Thyroid gland (tissue), 4 donors: ENCODE measurements around the gene POR. TPM values are rescaled to one million over a fixed set of nuclear protein-coding genes. Genes with fewer than 3 reads are reported as not detected.

Source experiments
- DNase-seq, 2 donors: peaks; one replicate each; pipeline ENCODE4 v3.0.0-alpha.2; 2019
- H3K27ac ChIP-seq, 3 donors: fragments of 200-600 bp; sonication (generic); 1 replicate in 2 of 3; 2 replicates in 1 of 3; pipeline ENCODE4 v1.5.1; 2016 to 2019; ENCODE audit warnings: mild to moderate bottlenecking in 1 of 3, moderate library complexity in 1 of 3
- H3K27me3 ChIP-seq: fragments of 200-600 bp; sonication (generic); one replicate; pipeline ENCODE4 v1.5.1; 2019
- H3K36me3 ChIP-seq, 2 donors: fragments of 200-600 bp; sonication (generic); one replicate each; pipeline ENCODE4 v1.5.1; 2016 to 2019
- H3K4me1 ChIP-seq, 2 donors: fragments of 200-600 bp; sonication (generic); one replicate each; pipeline ENCODE4 v1.5.1; 2017 to 2019
- H3K4me3 ChIP-seq, 3 donors: fragments of 200-600 bp; sonication (generic); replicated peaks in 1 of 3; 1 replicate in 2 of 3; 2 replicates in 1 of 3; pipeline ENCODE4 v1.5.1; 2016; ENCODE audit warnings: mild to moderate bottlenecking in 1 of 3
- H3K9me3 ChIP-seq: fragments of 200-600 bp; sonication (generic); one replicate; pipeline ENCODE4 v1.5.1; 2017
- CTCF ChIP-seq, 6 experiments: fragments of 200-600 bp in 3 of 6; fragments of 450-650 bp in 3 of 6; sonication (generic) in 3 of 6; IDR thresholded peaks; one replicate each; pipeline ENCODE4 v1.5.1; 2016 to 2019; ENCODE audit warnings: antibody characterized with exemption in 6 of 6, mild to moderate bottlenecking in 2 of 6, inconsistent platforms in 1 of 6, moderate library complexity in 1 of 6
- POLR2A ChIP-seq, 2 donors: fragments of 450-650 bp; IDR thresholded peaks; one replicate each; pipeline ENCODE4 v1.6.1; 2017; ENCODE audit warnings: antibody characterized with exemption in 2 of 2, mild to moderate bottlenecking in 2 of 2, moderate library complexity in 1 of 2
- WGBS, 2 donors: methylation state at CpG; one replicate each; pipeline ENCODE4 v1.1.5; 2017; 5-methylcytosine and 5-hydroxymethylcytosine counted together
- intact Hi-C: fragments of 100-400 bp; cut with DNase I; formaldehyde crosslinking; loops from one replicate; pipeline ENCODE4 v1.15.1; 2023
- total RNA-seq, 4 donors: library from RNA; depleted of rRNA; stranded (reverse); fragments of >200 nt; gene quantifications; one replicate each; pipeline ENCODE4 v1.2.3, GENCODE V29; 2016

The POR gene
- total RNA-seq, 4 donors from 2014 or later: 141 to 341 (median 285) TPM

DNA sequence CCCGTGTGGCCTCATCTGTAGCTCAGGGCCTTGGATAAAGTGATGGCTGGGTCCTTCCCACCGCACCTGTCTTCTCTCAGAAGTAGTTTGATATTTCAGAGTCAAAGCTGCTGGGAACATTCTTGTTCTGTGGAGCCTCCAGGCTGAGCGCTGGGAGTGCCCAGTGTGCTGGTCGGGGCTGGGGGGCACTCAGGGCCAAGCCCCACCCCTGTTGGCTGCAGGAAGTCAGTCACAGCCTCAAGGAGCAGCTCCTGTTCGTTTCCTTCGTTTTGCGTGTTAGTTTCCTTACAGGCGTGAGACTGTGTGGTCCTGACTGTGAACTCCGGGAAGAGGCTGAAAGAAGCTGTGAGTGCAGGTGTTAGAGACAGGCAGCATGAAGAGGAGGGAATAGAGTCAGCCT lies 33.2 kb downstream of the POR start:
- peak; percentile 37 to 39 for DNase-seq
- Histone ChIP-seq H3K36me3 (no peaks in the 10 kb centered on the region), H3K4me3 (no peak overlapping the region), H3K4me1 (peaks cover 52 to 81% of the 10 kb centered on the region in 2 donors), H3K27me3 (no peaks in the 10 kb centered on the region), H3K9me3 (no peaks in the 10 kb centered on the region), H3K27ac (peak overlapping the region; percentile 64 to 91 (median 88))
- intact Hi-C loops: no loop called here
- 30 to 45% methylated on average over 9 of the region's 9 CpGs for WGBS, 2 donors
- no peak for TF ChIP-seq CTCF (IDR thresholded peaks at IDR 0.05)
- no peak for TF ChIP-seq POLR2A (IDR thresholded peaks at IDR 0.05)

DNA sequence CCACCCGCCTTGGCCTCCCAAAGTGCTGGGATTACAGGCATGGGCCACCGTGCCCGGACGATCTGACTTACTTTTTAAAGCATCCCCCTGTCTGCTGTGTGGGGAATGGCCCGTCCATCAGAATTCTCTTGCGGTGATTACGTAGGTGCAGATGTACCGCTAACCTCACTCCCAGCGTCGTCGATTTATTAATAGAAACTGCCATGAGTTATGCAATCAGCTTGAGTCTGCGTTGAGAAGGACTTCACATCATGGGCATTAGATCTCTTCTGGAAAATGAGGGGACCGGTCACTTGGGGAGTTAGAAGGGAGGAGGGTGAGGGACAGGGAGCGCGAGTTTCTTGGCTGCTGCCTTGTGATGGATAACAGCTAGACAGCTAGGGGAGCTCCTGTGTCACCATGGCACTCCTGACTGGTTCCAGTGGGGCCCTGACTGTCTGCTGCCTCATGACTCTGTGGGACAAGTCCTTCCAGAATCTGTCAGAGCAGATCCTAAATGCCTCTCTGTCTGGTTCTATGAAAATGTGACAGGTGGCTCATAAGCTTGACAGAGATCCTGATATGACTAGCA lies 35.2 kb downstream of the POR start:
- Histone ChIP-seq H3K9me3 (no peaks in the 10 kb centered on the region), H3K27me3 (no peaks in the 10 kb centered on the region), H3K36me3 (peaks cover 0 to 11% of the 10 kb centered on the region in 2 donors), H3K4me3 (no peak overlapping the region), H3K4me1 (peaks cover 38 to 68% of the 10 kb centered on the region in 2 donors), H3K27ac (peak overlapping the region; percentile 16 to 30 (median 26))
- no peak for DNase-seq
- intact Hi-C loops: no loop called here
- 81 to 82% methylated on average over 15 of the region's 15 CpGs for WGBS, 2 donors
- no peak for TF ChIP-seq POLR2A (IDR thresholded peaks at IDR 0.05)
- peak in 1 of 6 experiments; percentile 6 for TF ChIP-seq CTCF (IDR thresholded peaks at IDR 0.05)

DNA sequence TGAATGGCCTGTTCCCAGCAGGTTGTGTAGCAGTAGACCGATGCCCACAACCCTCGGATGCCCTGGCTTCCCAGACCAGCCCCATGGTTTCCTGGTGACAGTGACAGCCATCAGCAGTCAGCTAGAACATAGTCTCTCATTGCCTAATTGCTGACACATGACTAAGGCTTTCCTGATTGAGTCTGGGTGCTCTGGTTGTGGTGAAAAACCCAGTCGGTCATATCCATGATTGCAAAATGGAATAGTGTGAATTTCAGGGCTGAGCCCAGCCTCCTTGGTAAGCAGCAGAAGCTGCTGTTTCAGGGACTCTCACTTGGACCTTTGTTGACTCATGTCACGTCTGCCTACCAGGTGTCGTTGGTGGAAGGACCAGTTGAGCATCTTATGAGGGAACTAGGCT lies 36.6 kb downstream of the POR start:
- WGBS, 2 donors: 68 to 73% methylated on average over 5 of the region's 5 CpGs
- intact Hi-C loops: no loop called here
- H3K36me3 ChIP-seq: peaks cover 0 to 22% of the 10 kb centered on the region in 2 donors
- H3K27me3 ChIP-seq: no peaks in the 10 kb centered on the region
- H3K4me1 ChIP-seq: peaks cover 29 to 68% of the 10 kb centered on the region in 2 donors
- no peak overlapping the region for H3K4me3 ChIP-seq
- DNase-seq: no peak
- H3K27ac ChIP-seq: peak overlapping the region in 1 of 3 donors; percentile 30
- TF ChIP-seq CTCF (IDR thresholded peaks at IDR 0.05) (no peak), POLR2A (IDR thresholded peaks at IDR 0.05) (no peak)
- no peaks in the 10 kb centered on the region for H3K9me3 ChIP-seq

DNA sequence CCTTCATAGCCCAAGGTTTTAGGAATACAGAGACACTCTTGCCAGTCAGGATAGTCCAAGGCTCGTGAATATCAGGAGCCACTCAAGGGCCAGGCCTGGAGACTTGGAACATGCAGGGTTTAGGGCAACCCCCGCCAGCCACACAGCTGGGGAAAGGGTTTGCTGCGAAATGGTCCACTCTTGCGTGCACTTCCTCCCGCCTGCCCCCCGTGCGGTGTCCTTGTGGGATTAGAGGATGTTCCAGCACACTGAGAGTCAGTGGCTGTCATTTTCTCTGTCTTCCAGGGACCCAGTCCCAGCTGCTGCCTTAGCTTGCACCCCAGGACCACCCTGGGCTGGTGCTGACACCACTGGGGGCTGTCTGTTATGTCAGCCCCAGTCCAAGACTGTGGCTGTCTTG lies 38.5 kb downstream of the POR start:
- H3K36me3 ChIP-seq: peaks cover 0 to 29% of the 10 kb centered on the region in 2 donors
- no peak overlapping the region for H3K27ac ChIP-seq
- H3K4me1 ChIP-seq: peaks cover 21 to 63% of the 10 kb centered on the region in 2 donors
- no peak for TF ChIP-seq POLR2A (IDR thresholded peaks at IDR 0.05)
- no peak for TF ChIP-seq CTCF (IDR thresholded peaks at IDR 0.05)
- H3K4me3 ChIP-seq: no peak overlapping the region
- no peaks in the 10 kb centered on the region for H3K27me3 ChIP-seq
- intact Hi-C loops: no loop called here
- no peak for DNase-seq
- H3K9me3 ChIP-seq: no peaks in the 10 kb centered on the region
- 94 to 98% methylated on average over 4 to 7 of the region's 7 CpGs for WGBS, 2 donors

DNA sequence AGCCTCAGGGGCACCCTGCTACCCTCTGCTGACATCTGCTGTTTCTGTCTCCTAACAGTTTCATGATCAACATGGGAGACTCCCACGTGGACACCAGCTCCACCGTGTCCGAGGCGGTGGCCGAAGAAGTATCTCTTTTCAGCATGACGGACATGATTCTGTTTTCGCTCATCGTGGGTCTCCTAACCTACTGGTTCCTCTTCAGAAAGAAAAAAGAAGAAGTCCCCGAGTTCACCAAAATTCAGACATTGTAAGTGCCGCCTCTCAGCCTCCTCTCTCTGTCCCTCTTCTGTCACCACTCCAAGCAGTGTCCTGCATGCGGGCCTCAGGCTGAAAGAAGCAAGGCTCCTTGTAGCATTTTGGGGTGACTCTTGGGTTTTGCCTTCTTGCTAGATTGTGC lies 39.0 kb downstream of the POR start:
- no peak for DNase-seq
- no peak for TF ChIP-seq POLR2A (IDR thresholded peaks at IDR 0.05)
- TF ChIP-seq CTCF (IDR thresholded peaks at IDR 0.05): no peak
- Histone ChIP-seq H3K27ac (no peak overlapping the region), H3K4me3 (no peak overlapping the region), H3K27me3 (no peaks in the 10 kb centered on the region), H3K4me1 (peaks cover 19 to 63% of the 10 kb centered on the region in 2 donors), H3K36me3 (peaks cover 0 to 29% of the 10 kb centered on the region in 2 donors), H3K9me3 (no peaks in the 10 kb centered on the region)
- intact Hi-C loops: no loop called here
- WGBS, 2 donors: 88 to 92% methylated on average over 11 of the region's 11 CpGs
